Loucy (cell line): ENCODE results near the gene PITPNC1.

Source experiments
- H2AFZ ChIP-seq: fragments of 200-600 bp; sonication (generic); 2 replicates; pipeline ENCODE4 v1.6.0; 2016; ENCODE audit warnings: antibody characterized with exemption, mild to moderate bottlenecking, low read length, moderate library complexity
- H3F3A ChIP-seq: fragments of 200-600 bp; 2 replicates; pipeline ENCODE4 v1.6.0; 2016; ENCODE audit warnings: antibody characterized with exemption, low read depth, mild to moderate bottlenecking
- H3K27me3 ChIP-seq: fragments of 200-600 bp; sonication (generic); 2 replicates; pipeline ENCODE4 v1.6.1; 2014; ENCODE audit warnings: low read length, mild to moderate bottlenecking; ENCODE audit not compliant: insufficient read depth, poor library complexity, severe bottlenecking
- H3K36me3 ChIP-seq: fragments of 200-600 bp; sonication (generic); 2 replicates; pipeline ENCODE4 v1.6.1; 2016; ENCODE audit warnings: low read length; ENCODE audit not compliant: insufficient read depth
- H3K4me1 ChIP-seq: fragments of 200-600 bp; sonication (generic); 2 replicates; pipeline ENCODE4 v1.5.1; 2014; ENCODE audit warnings: low read length, mild to moderate bottlenecking; ENCODE audit not compliant: insufficient read depth, poor library complexity, severe bottlenecking
- H3K4me2 ChIP-seq: fragments of 200-600 bp; sonication (generic); 2 replicates; pipeline ENCODE4 v1.6.0; 2014; ENCODE audit warnings: antibody characterized with exemption, low read length, low read depth, mild to moderate bottlenecking; ENCODE audit not compliant: poor library complexity, severe bottlenecking
- H3K4me3 ChIP-seq: fragments of 200-600 bp; sonication (generic); 2 replicates; pipeline ENCODE4 v1.5.1; 2014; ENCODE audit warnings: low read length, mild to moderate bottlenecking, mixed read lengths; ENCODE audit not compliant: poor library complexity, severe bottlenecking
- H3K79me2 ChIP-seq: fragments of 200-600 bp; sonication (generic); 2 replicates; pipeline ENCODE4 v1.6.1; 2014; ENCODE audit warnings: low read length; ENCODE audit not compliant: insufficient read depth
- H3K9ac ChIP-seq: fragments of 200-600 bp; sonication (generic); 2 replicates; pipeline ENCODE4 v1.6.0; 2014; ENCODE audit warnings: mild to moderate bottlenecking, low read depth, low read length, moderate library complexity; ENCODE audit not compliant: poor library complexity, severe bottlenecking
- H3K9me2 ChIP-seq: fragments of 200-600 bp; sonication (generic); replicated peaks from 2 replicates; pipeline ENCODE4 v1.6.1; 2016; ENCODE audit warnings: low read depth, low read length, mixed read lengths
- H3K9me3 ChIP-seq: fragments of 200-600 bp; sonication (generic); 2 replicates; pipeline ENCODE4 v1.6.1; 2014; ENCODE audit warnings: mild to moderate bottlenecking, antibody characterized with exemption, low read length, low read depth; ENCODE audit not compliant: insufficient read depth
- H4K20me1 ChIP-seq: fragments of 200-600 bp; sonication (generic); 2 replicates; pipeline ENCODE4 v1.6.0; 2014; ENCODE audit warnings: antibody characterized with exemption, low read length, mild to moderate bottlenecking; ENCODE audit not compliant: insufficient read depth, poor library complexity, severe bottlenecking
- EZH2phosphoT487 ChIP-seq: fragments of 200-600 bp; IDR thresholded peaks from 2 replicates; pipeline ENCODE4 v1.6.1; 2018; ENCODE audit warnings: antibody characterized with exemption, mild to moderate bottlenecking, moderate library complexity, borderline replicate concordance
- TF ChIP-seq, protein P1 (sequence below): fragments of 200-600 bp; sonication (generic); conservative IDR thresholded peaks from 2 replicates; pipeline ENCODE4 v1.5.1; 2014; ENCODE audit warnings: mild to moderate bottlenecking, antibody characterized with exemption, low read length

PITPNC1 gene

DNA sequence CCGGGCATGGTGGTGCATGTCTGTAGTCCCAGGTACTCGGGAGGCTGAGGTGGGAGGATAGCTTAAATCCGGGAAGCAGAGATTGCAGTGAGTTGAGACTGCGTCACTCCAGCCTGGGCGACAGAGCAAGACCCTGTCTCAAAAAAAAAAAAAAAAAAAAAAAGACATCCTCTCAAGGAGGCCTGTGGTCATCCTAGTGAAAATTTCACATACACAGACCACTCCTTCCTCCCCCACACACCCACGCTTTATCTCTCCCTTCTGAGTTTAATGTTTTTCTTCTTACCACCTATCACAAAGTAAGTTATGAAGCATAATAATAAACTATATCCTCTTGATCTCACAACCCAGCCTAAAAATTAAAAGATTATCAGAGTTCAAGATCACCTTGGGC is 339.3 kb downstream of the PITPNC1 start:
- Histone ChIP-seq H4K20me1 (peaks cover 11% of the 10 kb centered on the region), H3K9me3 (no peaks in the 10 kb centered on the region), H3K4me1 (peaks cover 27% of the 10 kb centered on the region), H3K79me2 (peaks cover 36% of the 10 kb centered on the region), H2AFZ (no peak overlapping the region), H3K36me3 (peaks cover 6% of the 10 kb centered on the region; the same call in 1 of the 2 replicates), H3F3A (no peaks in the 10 kb centered on the region), H3K27me3 (no peaks in the 10 kb centered on the region), H3K9ac (peak overlapping the region; percentile 91), H3K4me3 (peak overlapping the region; percentile 79), H3K9me2 (no peaks in the 10 kb centered on the region), H3K4me2 (peak overlapping the region; percentile 84)
- TF ChIP-seq EZH2phosphoT487: no peak
- TF ChIP-seq, protein P1, sequence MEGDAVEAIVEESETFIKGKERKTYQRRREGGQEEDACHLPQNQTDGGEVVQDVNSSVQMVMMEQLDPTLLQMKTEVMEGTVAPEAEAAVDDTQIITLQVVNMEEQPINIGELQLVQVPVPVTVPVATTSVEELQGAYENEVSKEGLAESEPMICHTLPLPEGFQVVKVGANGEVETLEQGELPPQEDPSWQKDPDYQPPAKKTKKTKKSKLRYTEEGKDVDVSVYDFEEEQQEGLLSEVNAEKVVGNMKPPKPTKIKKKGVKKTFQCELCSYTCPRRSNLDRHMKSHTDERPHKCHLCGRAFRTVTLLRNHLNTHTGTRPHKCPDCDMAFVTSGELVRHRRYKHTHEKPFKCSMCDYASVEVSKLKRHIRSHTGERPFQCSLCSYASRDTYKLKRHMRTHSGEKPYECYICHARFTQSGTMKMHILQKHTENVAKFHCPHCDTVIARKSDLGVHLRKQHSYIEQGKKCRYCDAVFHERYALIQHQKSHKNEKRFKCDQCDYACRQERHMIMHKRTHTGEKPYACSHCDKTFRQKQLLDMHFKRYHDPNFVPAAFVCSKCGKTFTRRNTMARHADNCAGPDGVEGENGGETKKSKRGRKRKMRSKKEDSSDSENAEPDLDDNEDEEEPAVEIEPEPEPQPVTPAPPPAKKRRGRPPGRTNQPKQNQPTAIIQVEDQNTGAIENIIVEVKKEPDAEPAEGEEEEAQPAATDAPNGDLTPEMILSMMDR: no peak

DNA sequence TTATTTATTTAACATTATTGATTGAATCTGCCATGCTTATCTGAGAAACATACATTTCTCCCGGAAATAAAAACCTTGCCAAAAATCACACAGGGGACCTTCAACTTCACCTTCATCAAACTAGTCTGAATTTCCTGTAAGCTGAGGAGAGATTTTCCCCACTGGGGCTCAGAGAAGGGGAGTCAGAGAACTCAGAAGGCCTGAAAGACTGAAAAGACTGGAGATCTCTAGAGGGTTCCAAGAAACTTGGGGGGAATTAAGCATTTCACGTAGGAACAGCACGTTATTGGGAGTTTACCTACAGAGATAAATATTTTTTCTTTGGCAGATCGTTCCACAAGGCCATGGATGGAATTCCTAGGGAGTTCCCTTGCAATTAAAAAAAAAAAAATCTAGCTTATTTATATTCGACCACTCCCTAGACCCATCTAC is 340.1 kb downstream of the PITPNC1 start:
- H3K4me1 ChIP-seq: peaks cover 33% of the 10 kb centered on the region

GRCh38 chr17:67717624-67718324 is 340.7 kb downstream of the PITPNC1 start, which contains the start of gene NOL11:
TSS of gene NOL11 (plus strand) at chr17:67717936. CDS start at chr17:67717948, 12 bp downstream.
- TF ChIP-seq, protein P1: peak; percentile 86
- no peak for TF ChIP-seq EZH2phosphoT487
- Histone ChIP-seq H3K4me2 (peak within 1 kb of the TSS; percentile 92), H3K9me3 (no peaks in the 10 kb centered on the region), H3K36me3 (peaks cover 20% of the 10 kb centered on the region), H3K27me3 (no peaks in the 10 kb centered on the region), H2AFZ (peak within 1 kb of the TSS; percentile 85), H3F3A (no peaks in the 10 kb centered on the region), H4K20me1 (peaks cover 11% of the 10 kb centered on the region), H3K79me2 (peaks cover 49% of the 10 kb centered on the region), H3K4me1 (peaks cover 33% of the 10 kb centered on the region), H3K4me3 (peak within 1 kb of the TSS; percentile 79), H3K9me2 (no peaks in the 10 kb centered on the region), H3K9ac (peak within 1 kb of the TSS; percentile 91)

More for the DNA sequence above, 340.1 kb downstream of the PITPNC1 start:
- Histone ChIP-seq H2AFZ (peak overlapping the region; percentile 64; the same call in 1 of the 2 replicates), H3K79me2 (peaks cover 43% of the 10 kb centered on the region), H3K36me3 (peaks cover 14% of the 10 kb centered on the region), H3K9me2 (no peaks in the 10 kb centered on the region), H3K27me3 (no peaks in the 10 kb centered on the region), H3K4me2 (peak overlapping the region; percentile 84), H4K20me1 (peaks cover 11% of the 10 kb centered on the region), H3F3A (no peaks in the 10 kb centered on the region), H3K9me3 (no peaks in the 10 kb centered on the region), H3K9ac (peak overlapping the region; percentile 91), H3K4me3 (peak overlapping the region; percentile 79)
- TF ChIP-seq, protein P1: no peak
- no peak for TF ChIP-seq EZH2phosphoT487
